ENCODE results near the gene CDHR5.

Gene CDHR5

GRCh38 chr11:568306-569157 lies 56.2 kb downstream of the CDHR5 start:
- TF ChIP-seq, protein P1, sequence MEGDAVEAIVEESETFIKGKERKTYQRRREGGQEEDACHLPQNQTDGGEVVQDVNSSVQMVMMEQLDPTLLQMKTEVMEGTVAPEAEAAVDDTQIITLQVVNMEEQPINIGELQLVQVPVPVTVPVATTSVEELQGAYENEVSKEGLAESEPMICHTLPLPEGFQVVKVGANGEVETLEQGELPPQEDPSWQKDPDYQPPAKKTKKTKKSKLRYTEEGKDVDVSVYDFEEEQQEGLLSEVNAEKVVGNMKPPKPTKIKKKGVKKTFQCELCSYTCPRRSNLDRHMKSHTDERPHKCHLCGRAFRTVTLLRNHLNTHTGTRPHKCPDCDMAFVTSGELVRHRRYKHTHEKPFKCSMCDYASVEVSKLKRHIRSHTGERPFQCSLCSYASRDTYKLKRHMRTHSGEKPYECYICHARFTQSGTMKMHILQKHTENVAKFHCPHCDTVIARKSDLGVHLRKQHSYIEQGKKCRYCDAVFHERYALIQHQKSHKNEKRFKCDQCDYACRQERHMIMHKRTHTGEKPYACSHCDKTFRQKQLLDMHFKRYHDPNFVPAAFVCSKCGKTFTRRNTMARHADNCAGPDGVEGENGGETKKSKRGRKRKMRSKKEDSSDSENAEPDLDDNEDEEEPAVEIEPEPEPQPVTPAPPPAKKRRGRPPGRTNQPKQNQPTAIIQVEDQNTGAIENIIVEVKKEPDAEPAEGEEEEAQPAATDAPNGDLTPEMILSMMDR (IDR thresholded peaks at IDR 0.05; ENCODE audit: low read depth, low read length) = no peak
- Histone ChIP-seq H3K36me3 (no peaks in the 10 kb centered on the region; the same call in 1 of the 2 replicates), H3K4me3 (ENCODE audit: low read depth, low read length) (peak overlapping the region; percentile 71), H3K27me3 (ENCODE audit: insufficient read depth, low read depth, severe bottlenecking) (no peaks in the 10 kb centered on the region), H3K9me3 (ENCODE audit: severe bottlenecking) (no peaks in the 10 kb centered on the region), H3K27ac (peak overlapping the region; percentile 81)
- peak; percentile 95 for DNase-seq

GRCh38 chr11:567629-568292 lies 57.0 kb downstream of the CDHR5 start:
- H3K36me3 ChIP-seq = peaks cover 4% of the 10 kb centered on the region; the same call in 1 of the 2 replicates
- no peaks in the 10 kb centered on the region for H3K9me3 ChIP-seq (ENCODE audit: severe bottlenecking)
- no peaks in the 10 kb centered on the region for H3K27me3 ChIP-seq (ENCODE audit: insufficient read depth, low read depth, severe bottlenecking)
- H3K4me3 ChIP-seq (ENCODE audit: low read depth, low read length) = peak overlapping the region; percentile 71
- DNase-seq = no peak
- H3K27ac ChIP-seq = peak overlapping the region; percentile 45
- TF ChIP-seq, protein P1 (IDR thresholded peaks at IDR 0.05; ENCODE audit: low read depth, low read length) = no peak

GRCh38 chr11:567011-567628 lies 57.6 kb downstream of the CDHR5 start:
- DNase-seq = no peak
- Histone ChIP-seq H3K36me3 (peaks cover 4% of the 10 kb centered on the region), H3K27ac (no peak overlapping the region), H3K9me3 (ENCODE audit: severe bottlenecking) (no peaks in the 10 kb centered on the region), H3K27me3 (ENCODE audit: insufficient read depth, low read depth, severe bottlenecking) (no peaks in the 10 kb centered on the region), H3K4me3 (ENCODE audit: low read depth, low read length) (peak overlapping the region; percentile 71)
- TF ChIP-seq, protein P1 (IDR thresholded peaks at IDR 0.05; ENCODE audit: low read depth, low read length) = no peak

Data from WERI-Rb-1 (cell line).